NCI-H1092 treated with DMSO at 0.1 percent for 48 hours (cell line): ENCODE measurements around the gene KCTD2.
"Not testable (repeated sequence)": the region's sequence is repeated elsewhere in the genome, so short reads cannot be mapped to it uniquely, and the experiment has no call there.

Source experiments
- DNase-seq: peaks from one replicate; lab custom pipeline; 2025; lab: John Stamatoyannopoulos, UW

The KCTD2 gene

GRCh38 chr17:75046407-75047289 lies at the start of gene KCTD2, which contains the start of gene ATP5PD:
KCTD2 (plus strand) TSS chr17:75047225; CDS start chr17:75047251, 26 bp downstream.
ATP5PD (minus strand) TSS chr17:75046969; CDS start chr17:75042650, 4,319 bp downstream.
- DNase-seq = peak; percentile 94

GRCh38 chr17:74998783-74999182 lies 48.2 kb upstream of the KCTD2 start:
- DNase-seq = no peak

- DNase-seq = no peak
These were observed 47.5 kb upstream of the KCTD2 start for GRCh38 chr17:74999523-74999922.

- DNase-seq = no peak
These were observed 44.8 kb upstream of the KCTD2 start for GRCh38 chr17:75001915-75002843.

- no peak for DNase-seq
These were observed 43.7 kb upstream of the KCTD2 start for GRCh38 chr17:75003070-75003956.

GRCh38 chr17:75003957-75004355 lies 43.1 kb upstream of the KCTD2 start:
- DNase-seq = no peak

GRCh38 chr17:75004371-75004770 lies 42.7 kb upstream of the KCTD2 start:
- DNase-seq = no peak

GRCh38 chr17:75005291-75005690 lies 41.7 kb upstream of the KCTD2 start:
- no peak for DNase-seq

GRCh38 chr17:75006084-75006483 lies 40.9 kb upstream of the KCTD2 start:
- not testable (repeated sequence) for DNase-seq

GRCh38 chr17:75006653-75007052 lies 40.4 kb upstream of the KCTD2 start:
- DNase-seq = no peak

- no peak for DNase-seq
These were observed 38.7 kb upstream of the KCTD2 start for GRCh38 chr17:75008373-75008772.

GRCh38 chr17:75009139-75009724 lies 37.8 kb upstream of the KCTD2 start:
- no peak for DNase-seq

GRCh38 chr17:75010683-75011400 lies 36.2 kb upstream of the KCTD2 start:
- peak; percentile 52 for DNase-seq

- peak; percentile 45 for DNase-seq
These were observed 35.5 kb upstream of the KCTD2 start for GRCh38 chr17:75011401-75012095.

GRCh38 chr17:75012096-75012345 lies 35.0 kb upstream of the KCTD2 start:
- no peak for DNase-seq

GRCh38 chr17:75012346-75013091 lies 34.5 kb upstream of the KCTD2 start, which contains the start of gene MRPL58:
MRPL58 (plus strand) TSS chr17:75012670; CDS start chr17:75012687, 17 bp downstream.
- DNase-seq = peak; percentile 85

GRCh38 chr17:75013092-75013559 lies 33.9 kb upstream of the KCTD2 start:
- DNase-seq = no peak

GRCh38 chr17:75019146-75019545 lies 27.9 kb upstream of the KCTD2 start:
- DNase-seq = no peak

- no peak for DNase-seq
These were observed 27.3 kb upstream of the KCTD2 start for GRCh38 chr17:75019710-75020109.
